Measurements from ENCODE around the gene PFKFB4.

- TF ChIP-seq CTCF (IDR thresholded peaks at IDR 0.05 in 8 of 11, conservative IDR thresholded peaks at IDR 0.05 in 3 of 11) (no peak), POLR2A (IDR thresholded peaks at IDR 0.05) (no peak), POLR2AphosphoS5 (IDR thresholded peaks at IDR 0.05) (peak in 1 of 3 donors; percentile 26)
These were observed 55.4 kb downstream of the PFKFB4 start for GRCh38 chr3:48501196-48501595.

All from spleen (tissue), 7 donors.